Stimulated activated CD8-positive, alpha-beta memory T cell treated with anti-CD3 and anti-CD28 coated beads, Interleukin-12 subunit alpha, Interleukin-12 subunit beta, amount 100 ng/mL, for 24 hours (primary cell): ENCODE results near the gene ATP2C2.

Source experiments
- DNase-seq: peaks from one replicate; pipeline ENCODE4 v3.0.0-alpha.2; 2020; ENCODE audit errors: extremely low read depth

The ATP2C2 gene

DNA sequence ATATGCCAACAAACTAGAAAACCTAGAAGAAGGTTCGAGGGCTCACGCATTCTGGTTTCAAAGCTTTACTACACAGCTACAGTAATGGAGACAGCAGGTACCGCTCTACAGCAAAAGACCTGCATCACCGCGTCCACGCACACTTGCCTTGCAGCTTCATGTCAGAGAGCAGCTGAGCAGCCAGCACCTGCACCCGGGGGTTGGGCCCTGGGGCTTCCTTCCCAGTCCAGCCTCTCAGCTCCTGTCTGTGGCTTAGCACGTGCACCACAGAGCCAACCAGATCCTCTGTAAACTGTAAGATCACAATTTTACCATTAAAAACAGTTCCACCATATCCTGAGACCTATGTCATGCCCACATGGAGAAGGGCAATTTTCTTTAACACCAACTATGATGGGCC, 120.8 kb downstream of the ATP2C2 start:
- DNase-seq: no peak

DNA sequence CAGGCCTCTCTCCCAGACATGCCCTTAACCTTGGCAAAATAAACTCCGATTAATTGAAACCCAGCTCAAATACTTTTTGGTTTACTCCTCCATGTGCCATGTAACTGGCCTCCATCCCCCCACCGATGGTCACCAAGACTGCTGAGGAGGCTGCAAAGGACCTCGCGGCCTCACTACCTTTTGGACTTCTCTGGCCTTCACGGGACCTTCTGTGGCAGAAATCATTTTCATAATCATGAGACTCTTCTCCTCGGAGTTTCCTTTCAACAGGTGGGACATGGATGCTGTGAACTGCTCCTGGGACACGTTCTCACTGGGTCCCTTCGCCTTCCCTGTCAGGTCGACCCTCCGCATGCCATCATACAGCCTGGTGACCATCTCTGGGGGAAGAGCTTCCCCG, 127.2 kb downstream of the ATP2C2 start:
- no peak for DNase-seq

DNA sequence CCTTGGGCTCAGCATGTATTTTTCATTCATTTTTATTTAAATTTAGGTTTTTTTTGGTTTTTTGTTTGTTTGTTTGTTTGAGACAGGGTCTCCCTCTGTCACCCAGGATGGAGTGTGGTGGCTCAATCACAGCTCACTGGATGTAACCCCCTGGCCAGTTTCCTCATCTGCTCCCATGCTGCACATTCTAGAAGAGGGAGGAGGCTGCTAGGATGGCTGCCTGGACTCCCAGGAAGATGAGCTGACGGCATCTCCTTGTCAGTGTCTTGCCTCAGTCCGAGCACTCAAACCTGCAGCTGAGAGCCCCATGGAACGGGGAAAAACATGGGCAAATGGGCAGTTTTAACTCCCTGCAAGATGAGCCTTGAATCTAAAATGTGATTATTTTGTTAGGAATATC, 128.7 kb downstream of the ATP2C2 start:
- no peak for DNase-seq

DNA sequence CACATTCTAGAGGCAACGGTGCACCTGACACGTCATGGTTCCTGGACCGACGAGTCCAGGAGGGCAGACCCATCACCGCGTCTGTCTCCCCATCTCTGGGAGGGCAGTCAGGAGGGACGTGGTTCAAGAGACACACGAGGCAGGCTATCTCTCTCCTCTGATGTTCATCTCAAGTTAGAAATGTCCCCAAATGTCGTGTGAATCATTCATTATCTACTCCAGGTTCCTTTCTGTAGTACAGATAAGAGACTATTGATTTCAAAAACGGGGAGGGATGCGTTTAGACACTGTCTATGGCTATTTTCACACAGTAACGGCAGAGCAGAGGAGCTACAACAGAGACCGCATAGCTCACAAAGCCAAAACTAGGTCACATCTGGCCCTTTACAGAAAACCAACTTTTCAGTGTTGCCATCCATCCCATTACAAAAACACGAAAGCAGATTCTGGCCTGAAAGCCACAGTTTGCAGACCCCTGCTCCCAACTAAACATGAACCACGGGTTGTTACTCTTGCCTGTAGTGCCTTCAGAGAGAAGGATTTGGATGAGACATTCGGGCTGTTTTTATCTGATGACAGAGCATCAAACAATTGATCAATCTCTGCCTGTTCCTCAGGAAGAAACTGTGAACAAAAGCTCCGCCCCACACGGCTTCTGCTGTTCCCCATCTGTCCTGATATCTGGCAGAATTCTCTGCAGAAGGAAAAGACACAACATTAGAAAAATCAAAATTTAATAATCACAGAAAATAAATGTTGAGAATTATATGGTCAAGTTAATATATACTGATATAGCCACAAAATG, 129.3 kb downstream of the ATP2C2 start:
- DNase-seq: no peak

DNA sequence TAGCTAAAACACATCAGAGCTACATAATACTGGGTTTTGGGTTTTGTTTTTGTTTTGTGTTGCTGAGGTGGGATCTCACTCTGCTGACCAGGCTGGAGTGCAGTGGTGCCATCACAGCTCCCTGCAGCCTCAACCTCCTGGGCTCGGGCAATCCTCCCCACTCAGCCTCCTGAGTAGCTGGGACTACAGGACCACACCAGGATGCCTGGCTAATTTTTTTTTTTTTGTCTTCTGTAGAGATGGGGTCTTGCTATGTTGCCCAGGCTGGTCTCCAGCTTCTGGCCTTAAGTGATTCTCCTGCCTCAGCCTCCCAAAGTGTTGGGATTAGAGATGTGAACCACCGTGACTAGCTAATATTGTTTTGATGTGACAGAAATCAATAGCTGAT, 129.9 kb downstream of the ATP2C2 start:
- no peak for DNase-seq

DNA sequence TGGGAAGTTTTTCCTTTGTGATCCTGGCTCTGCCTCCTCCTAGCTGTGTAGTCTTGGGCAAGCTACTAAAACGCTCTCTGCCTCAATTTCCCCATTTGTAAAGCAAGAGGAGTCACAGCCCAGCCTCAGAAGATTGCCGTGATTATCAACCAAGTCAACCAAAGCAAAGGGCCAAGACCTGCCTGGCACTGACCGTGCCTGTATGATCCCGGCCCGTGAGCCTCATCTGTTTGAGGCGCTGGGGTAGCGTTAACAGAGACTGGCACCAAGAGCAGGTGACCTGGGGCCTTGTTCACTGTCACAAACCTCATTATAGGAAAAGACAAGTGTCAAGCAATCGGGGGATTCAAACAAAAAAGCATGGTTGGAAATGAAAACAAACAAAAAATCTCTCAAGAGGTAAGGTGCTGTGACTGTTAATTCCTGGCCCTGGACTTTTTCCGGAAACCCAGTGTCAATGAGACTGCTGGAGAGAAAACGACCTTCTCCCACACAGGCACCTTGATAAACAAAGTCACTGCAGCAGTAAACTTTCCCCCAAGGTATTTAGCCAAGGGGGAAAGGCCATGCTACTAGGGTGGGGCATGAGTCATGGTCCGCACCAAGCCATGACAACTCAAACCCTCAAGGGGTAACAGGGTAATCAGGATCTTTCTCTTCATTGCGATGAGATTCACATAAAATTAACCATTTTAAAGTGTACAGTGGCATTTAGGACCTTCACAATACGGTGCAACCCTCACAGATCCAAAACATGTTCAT, 130.7 kb downstream of the ATP2C2 start:
- DNase-seq: no peak

DNA sequence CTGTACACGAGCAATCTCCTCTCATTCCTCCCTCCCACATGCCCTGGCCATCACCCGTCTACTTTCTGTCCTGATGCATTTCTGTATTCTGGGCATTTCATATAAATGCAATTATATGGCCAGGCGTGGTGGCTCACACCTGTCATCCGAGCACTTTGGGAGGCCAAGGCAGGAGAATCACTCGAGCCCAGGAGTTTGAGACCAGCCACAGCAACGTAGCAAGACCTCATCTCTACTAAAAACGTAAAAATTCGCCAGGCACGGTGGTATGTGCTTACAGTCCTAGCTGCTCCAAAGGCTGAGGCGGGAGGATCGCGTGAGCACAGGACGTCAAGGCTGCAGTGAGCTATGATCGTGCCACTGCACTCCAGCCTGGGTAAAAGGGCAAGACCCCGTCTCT, 131.3 kb downstream of the ATP2C2 start:
- DNase-seq: no peak

DNA sequence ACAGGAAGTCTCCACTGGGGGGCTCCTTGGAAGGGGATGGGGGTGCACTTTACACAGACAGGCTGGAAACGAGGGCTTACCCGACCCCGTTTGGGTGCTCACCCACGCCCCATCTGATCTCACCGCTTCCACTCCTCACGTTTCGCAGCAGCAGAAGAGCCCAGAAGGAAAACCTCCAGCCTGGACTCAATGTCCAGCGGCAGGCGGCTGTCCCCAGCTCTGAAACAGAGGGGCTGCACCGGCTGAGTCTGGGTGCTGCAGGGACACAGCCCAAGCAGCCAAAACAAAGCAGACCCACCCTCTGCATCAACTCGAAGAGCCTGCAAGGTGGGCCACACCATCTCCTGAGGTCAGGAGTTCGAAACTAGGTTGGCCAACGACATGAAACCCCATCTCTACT, 132.2 kb downstream of the ATP2C2 start:
- no peak for DNase-seq

DNA sequence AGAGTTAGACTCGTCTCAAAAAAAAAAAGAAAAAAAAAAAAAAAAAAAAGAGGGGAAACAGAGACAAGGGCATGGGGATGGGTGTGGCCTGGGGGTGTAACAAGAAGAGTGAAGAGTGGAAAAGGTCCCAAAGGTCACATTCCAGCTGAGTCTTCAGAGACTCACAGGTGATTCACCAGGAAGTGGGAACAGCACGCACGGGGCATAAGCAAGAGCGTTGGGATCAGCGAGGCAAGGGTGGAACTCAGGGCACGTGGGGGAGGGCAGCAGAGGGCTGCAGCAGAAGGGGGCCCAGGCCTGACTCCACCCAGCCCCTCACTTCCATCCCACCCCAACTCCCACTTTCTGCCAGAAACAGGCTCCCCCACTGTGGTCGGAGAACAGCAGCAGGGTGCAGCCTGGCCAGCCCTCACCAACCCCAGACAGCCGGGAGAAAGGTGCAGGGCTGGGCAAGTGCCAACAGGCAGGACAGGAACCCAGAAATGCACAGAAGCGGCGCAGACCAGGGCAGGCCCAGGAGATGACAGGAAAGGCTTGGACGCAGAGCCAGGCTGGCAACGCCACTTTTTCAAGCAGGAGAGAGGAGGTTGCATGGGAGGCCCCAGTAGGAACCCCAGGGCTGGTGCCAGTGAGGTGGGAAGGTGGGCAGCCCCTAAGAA, 132.9 kb downstream of the ATP2C2 start:
- DNase-seq: no peak

DNA sequence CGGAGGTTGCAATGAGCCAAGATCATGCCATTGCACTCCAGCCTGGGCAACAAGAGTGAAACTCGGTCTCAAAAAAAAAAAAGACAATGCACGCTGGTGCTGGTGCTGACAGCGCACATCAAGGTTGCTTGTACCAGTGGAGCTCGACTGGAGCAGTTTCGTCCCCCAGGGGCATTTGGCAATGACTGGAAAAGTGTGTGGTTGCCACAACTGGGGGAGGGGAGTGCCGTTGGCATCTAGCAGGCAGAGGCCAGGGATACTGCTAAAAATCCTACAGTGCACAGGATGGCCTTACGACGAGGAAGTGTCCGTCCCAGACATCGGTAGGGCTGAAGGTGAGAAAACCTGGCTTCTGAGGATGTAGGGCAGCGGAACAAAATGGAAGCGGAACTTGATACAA, 133.7 kb downstream of the ATP2C2 start:
- DNase-seq: no peak

DNA sequence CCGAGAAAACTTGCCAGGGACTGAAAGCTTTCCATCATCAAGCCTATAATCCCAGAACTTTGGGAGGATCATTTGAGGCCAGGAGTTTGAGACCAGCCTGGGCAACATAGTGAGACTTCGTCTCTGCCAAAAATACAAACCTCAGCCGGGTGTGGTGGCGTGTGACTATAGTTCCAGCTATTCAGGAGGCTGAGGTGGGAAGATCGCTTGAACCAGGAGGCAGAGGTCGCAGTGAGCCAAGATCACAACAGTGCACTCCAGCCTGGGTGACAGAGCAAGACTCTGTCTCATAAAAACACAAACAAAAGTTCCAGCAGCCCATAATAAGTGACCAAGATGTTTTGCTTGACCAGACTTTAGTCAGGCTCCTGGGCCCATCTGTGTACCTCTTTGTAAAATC, 134.2 kb downstream of the ATP2C2 start:
- DNase-seq: no peak

DNA sequence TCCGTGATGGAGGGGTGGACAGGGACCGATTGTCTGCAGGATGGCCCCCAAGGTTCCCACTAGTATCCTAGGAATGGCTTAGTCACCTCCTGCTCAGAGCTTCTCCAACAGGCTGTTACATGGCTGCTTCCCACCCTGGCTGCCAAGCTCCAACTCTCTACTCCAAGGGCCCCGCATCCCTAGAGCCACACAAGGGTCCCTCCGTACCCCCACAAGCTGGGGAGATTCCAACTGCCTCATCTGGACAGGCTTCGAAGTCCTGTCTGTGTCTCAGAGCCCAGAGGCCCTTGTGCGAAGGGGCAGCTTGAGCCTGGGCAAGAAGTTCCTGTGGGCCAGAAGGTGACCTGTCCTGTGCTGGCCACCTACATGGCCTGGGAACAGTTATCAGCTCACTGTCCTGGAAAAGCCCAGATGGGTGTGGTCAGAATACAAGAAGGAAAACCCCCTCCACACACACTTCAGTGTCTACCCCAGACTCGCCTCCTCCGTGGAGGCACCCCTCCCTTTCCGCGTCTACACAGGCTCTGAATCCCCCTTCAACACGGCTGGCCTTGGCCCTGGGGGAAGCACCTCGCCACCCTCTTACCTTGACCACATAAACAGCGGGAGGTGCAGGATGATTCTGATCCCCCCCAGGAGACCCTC, 135.5 kb downstream of the ATP2C2 start:
- no peak for DNase-seq

DNA sequence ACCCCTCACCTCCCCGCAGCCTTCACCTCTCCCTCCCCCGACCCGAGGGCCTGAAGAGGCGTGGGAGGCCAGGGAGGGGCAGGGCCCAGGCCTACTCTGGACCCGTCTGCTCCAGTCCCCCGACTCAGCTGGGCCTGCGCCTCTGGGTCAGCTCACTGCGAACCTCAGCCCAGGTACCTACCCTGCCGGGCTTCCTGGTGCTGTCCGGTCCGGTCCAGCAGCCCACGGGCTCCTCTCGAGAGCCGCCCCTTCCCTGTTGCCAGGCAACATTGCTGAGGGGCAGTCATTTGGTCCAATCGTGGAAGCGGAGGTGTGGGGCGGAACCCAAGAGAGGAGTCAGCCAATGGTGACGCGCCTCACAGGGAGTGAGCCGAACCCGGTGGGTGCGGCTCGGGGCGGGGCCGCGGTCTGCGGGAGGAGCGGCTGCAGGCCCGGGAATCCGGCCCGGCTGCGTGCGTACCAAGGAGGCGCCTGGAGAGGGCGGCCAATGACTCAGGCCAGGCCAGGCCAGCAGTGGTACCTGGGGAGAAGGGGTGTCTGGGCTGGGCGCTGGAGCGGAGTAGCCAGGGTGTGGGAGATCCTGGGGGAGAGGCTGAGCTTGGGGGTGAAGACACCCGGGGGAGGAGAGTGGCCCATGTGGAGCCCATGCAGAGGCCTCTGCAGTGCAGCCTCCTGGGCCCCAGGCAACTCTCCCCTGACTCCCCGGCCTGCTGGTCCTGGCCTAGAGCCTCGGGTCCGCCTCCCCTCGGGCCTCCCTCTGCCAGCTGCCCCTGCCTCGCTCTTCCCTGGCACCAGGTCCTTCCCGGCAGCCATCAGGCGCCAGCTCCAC, 136.3 kb downstream of the ATP2C2 start, which contains the start of gene MEAK7:
Gene MEAK7 (minus strand): TSS at position 240 of the 829 bp plus-strand sequence. CDS start 6,573 bp downstream, outside the sequence.
- DNase-seq: peak; percentile 96

DNA sequence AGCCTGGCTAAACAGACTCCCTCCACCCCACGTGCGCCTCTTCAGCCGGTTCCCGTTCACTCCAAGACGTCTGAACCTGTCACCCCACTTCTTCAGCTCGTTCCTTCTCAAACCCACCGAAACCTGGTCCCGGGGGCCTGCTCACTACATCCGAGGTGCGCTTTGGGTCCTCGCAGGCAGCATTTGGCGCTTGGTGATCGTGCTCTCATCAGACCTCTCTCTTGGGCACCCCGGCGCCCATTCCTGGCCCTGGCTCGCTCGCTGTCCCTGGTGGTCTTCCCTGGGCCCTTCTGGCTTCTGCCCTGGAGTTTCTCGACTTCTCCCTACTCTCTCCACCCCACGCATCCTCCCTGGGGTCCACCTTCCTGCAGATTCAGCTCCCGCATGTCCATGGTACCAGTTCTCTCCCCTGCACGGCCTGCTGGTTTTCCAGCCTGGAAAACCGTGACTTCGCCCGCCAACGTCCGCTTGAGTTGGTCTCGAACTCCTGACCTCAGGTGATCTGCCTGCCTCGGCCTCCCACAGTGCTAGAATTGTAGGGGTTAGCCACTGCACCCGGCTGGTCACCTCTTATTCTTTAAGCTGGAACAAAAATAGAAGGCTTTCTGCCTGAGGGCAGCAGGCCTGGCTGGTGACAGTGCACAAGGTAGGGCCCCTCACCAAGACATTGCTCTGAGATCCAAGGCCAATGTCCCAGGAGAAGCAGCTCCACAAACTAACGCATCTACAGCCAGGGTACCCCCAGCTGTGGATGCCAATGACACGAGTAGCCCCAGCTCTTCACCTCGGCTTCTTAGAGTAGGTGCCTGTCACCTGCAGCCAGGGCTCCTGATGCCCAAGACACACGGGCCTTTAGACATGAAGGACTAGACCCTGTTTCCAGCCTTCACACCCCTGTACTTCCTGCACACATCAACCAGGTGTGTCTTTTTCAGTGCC, 137.2 kb downstream of the ATP2C2 start:
- DNase-seq: no peak

DNA sequence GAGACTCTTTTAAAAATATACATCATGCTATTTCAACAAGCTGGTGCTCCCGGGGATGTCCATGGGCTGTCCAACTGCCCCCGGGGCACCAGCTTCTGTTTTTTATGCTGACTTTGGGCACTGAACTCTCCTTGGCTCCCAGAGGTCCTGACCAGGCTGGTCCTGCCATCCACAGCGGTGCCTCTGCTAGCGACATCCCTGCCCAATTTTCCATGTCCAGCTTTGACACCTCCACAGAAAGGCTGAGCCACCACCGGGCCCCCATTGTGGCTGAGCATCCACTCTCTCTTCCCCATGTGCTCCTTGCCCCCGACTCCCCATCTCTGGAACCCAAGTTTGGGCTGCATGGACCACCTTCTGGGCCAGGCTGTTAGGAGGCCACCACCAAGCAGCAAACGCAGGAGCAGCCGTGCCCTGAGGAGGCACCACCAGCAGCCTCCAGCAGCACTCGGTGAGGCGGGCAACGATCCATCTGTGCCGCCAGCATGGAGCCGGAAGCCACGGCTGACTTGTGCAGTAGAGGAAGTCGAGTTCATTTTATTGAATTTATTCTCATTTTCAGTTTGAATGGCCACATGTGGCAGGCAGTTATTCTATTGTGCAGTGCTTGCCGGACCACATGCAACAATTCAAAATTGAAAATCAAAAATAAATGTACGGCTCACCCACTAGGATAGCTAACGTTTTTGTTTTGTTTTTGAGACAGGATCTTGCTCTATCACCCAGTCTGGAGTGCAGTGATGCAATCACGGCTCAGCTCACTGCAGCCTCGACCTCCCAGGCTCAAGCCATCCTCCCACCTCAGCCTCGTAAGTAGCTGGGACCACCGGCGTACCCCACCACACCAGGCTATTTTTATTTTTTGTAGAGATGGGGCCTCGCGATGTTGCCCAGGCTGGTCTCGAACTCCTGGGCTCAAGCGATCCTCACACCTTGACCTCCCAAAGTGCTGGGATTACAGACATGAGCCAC, 139.0 kb downstream of the ATP2C2 start:
- no peak for DNase-seq

DNA sequence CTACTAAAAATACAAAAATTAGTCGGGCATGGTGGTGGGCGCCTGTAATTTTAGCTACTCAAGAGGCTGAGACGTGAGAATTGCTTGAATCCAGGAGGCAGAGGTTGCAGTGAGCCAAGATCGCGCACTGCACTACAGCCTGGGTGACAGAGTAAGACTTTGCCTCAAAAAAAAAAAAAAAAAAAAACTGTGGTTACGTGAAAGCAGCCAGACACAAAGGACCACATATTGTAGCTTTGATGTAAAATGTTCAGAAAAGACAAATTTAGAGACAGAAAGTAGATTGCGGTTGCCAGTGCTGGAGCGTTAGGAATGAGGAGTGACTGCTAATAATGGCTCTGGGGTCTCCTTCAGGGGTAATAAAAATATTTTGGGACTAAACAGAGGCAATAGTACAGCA, 140.2 kb downstream of the ATP2C2 start:
- DNase-seq: no peak

DNA sequence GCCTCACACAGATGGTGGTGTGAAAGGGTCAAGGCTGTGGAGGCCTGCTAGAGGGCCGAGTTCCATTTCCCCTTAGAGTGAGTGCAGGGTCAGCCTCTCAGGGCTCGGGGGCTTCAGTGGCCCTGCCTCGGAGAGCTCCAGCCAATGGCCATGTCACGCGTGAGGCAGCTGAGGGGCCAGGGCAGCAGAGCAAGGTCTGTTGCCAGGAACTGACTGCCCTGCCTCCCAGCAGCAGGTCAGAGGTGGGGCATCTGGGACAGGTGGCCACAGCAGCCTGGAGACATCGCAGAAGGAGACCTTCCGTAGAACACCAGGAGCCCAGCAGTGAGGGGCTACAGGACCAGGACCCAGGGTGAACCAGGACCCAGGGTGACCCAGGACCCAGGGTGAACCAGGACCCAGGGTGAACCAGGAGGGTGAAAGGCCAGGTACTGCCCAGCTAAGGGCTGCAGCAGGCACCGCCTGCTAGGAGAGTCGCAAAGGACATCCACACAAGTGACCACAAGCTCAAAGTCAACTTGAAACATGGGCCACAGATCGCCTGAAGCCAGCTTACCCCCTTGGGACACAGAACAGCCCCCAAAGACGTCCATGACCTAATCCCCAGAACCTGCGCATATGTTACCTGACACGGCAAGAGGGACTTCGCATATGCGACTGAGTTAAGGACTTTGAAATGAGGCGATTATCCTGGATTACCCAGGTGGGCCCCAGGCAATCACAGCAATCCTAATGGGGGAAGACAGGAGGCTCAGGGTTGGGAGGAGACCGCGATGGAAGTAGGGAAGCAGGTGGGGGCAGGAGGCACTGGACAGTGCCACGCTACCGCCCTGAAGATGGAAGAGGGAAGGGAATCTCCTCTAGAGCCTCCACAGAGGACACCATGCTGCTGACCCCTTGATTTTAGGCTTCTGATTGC, 141.0 kb downstream of the ATP2C2 start:
- DNase-seq: no peak
